COLO829 (cell line): Measurements from ENCODE around the gene MDM4.
"Not testable (repeated sequence)": the region's sequence is repeated elsewhere in the genome, so short reads cannot be mapped to it uniquely, and the experiment has no call there.

Experiments
- DNase-seq: peaks from one replicate; pipeline ENCODE4 v3.0.0; 2012; ENCODE audit warnings: low spot score

The MDM4 gene

DNA sequence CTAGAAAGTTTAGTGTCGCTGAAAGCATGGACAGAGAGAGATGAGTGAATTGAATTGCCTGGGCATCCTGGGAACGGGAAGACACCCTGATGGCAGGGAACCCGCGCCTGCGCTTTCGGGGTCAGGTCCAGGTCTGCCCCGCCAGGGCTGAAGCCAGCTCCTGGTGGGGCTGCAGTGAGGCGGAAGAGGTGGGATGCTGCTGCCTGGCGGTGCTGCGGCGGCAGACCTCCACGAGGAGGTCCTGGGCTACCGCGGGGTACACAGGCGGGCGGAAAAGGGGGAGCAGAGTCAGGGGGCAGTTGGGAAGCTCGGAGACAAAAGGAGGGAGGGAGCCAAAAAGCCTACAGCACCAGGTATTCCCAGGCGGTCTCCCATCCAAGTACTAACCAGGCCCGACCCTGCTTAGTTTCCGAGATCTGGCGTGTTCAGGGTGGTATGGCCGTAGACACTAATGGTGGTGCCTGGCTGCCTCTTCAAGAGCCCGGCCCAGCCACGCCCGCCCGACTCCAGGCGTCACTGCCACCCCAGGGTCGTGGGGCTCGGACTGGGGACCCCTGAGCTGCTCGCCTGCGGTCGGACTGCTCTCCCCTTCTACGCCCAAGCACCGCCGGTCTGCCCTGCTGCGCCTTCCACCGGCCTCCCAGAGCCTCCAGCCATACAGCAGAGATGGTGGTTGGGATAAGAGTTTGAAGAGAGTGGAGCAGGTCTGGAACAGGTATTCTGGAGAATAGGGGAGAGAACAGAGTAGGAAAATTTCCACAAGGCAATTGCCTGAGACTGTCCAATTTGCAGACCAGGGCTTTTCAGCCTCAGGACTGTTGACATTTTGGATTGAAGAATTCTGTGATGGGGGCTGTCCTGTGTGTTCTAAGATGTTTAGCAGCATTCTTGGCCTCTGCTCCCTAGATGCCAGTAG lies 46.1 kb downstream of the MDM4 start:
- no peak for DNase-seq

DNA sequence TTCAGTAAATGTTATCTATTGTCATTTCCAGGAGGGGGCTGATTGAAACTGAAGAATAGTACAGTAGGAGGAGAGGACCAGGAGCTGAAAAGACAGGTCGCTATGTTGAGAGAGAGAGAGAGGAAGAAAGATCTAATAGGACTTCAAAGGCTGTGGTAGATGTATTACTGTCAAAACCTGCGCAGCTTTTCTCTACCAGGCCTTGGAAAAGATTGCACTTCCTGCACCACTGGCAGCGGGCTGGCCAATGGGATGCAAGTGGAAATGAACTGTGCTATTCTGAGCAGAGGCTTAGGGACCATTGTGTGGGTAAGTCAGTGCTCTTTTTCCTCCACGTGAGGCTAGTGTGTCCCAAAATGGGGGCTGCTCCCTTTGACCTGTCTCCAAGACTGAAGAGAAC lies 47.1 kb downstream of the MDM4 start:
- DNase-seq, result no peak

DNA sequence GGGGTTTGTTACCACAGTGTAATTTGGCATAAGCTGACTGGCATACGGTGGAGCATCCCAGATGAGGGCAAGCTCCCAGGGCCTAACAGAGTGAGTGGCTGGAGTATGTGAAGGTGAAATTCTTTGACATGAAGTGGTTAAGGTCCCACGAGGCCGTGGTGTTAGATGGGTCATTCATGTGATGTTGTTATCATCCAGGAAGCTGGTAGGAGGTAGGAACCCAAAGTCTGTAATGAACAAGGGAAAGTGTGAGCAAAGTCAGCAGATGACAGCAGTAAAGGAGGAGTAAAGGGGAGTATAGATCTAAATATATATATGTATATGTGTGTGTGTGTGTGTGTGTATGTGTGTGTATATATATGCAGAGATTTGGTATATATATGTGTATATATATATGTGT lies 47.6 kb downstream of the MDM4 start:
- no peak for DNase-seq

DNA sequence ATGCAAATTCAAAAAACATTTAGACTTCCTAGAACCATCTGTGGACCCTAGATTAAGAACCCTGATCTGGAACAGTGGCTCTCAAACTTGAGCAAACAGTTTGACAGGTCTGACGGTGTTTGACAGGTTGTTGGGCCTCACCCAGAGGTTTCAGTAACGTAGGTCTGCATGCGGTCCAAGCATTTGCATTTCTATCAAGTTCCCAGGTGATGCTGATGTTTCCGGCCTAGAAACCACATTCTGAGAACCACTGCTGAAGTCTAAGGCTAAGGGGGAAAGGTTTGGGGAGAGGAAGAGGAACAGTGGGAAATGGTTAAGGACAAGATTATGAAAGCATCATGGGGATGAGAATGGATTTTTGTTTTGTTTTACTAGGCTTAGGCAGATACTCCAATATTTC lies 48.6 kb downstream of the MDM4 start:
- no peak for DNase-seq

DNA sequence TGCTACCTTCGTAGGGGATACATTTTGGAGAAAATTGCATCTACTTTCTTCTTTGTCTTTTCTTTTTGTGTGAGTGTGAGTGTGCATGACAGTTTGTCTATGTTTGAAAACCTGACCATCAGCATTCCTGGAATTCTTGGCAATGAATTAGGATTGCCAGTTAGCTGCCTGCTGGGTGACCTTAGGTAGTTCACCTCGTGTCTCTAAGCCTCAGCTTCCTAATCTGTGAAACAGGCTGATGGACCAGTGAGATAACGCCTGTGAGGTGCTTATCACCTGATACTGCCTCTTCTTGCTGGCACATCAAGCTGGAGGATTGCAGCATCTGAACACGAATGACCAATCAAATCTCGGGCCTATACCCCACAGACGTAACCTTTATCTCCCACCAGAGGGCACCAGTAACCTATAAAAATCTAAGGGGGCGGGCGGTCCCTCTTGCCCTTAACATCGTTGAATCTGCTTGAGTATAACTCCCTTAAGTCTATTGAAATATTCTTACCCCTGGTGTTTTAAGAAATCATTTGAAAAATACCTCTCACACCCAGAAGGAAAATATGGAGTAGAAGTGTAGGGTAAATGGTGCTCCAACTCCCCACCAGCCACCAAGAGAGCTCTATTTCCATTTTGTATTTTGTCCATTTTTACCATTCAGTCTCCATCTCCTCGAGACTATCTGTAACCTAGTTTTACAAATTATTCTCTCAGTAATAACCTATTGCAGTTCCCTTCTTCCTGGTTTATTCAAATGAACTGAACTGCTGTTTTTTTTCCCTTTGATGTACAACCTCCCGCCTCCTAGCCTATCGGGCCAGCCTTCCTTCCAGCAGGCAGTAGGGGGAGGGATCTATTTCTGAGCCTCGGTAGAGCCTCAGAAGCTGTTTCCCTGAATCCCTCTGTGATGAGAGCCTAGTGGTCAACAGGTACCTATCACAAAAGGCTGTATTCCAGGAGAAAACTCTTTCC lies 49.7 kb downstream of the MDM4 start:
- DNase-seq, result peak; percentile 93

DNA sequence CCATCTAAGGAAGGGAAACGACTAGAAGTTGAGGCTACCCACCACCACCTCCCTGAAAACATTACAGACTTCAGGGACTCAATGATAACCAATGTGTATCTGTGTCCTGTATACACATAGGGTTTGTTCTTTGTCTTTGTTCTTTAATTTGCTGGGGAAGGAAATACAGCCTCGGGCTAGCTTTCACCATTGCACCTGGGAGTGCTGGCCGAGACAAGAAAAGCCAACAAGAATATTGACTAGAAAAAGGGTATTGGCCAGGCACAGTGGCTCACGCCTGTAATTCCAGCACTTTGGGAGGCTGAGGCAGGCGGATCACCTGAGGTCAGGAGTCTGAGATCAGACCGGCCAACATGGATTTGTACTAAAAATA lies 50.4 kb downstream of the MDM4 start:
- no peak for DNase-seq

DNA sequence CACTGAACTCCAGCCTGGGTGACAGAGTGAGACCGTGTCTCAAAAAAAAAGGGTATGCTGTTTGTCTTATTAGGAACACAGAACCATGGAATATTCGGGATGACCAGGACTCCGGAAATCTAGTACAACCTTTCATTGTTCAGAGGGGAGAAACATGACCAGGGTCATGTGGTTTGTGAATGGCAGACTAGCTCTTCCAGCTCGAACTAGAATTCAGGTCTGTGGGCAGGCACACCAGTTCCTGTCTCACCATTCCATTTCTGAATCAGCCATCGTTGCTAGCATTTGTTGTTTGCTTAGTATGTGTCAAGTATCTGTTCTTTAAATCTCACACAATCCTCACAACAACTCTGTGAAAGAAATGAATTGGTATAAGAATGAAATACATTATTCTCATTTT lies 50.9 kb downstream of the MDM4 start:
- peak; percentile 66 for DNase-seq

DNA sequence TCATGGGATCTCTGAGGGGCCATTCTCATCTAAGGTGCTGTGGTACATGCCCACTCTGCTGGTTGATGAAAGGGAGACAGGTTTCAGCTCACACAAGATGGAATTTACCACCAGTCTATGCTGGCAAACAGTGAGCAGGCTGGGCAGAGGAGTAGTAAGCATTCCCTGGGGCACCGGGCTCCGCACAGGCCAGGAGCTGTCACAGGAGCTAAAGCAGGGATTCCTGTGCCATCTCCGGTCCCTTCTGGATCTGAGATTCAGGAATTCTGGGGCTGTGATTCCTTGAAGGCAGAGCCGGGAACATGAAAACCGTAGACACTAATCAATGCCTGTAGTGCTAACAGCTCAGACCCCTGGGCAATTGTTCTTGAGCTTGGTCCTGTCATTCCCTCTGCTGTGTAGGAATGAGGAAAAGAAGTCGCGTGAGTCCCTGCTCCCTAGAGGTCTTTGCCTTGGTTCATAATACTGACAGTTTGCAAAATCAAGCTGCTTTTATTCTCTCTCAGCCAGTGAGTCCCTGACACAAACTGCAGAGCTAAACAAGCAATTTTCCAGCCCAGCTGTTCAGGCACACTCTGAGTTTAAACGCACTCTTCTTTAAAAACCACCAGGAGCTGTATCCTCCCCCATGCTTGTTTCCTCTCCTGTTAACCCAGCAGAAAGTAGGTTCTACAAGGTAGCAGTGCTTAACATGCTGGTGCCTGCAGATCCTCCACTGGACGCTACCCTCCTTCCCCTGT lies 52.5 kb downstream of the MDM4 start:
- DNase-seq, result no peak

DNA sequence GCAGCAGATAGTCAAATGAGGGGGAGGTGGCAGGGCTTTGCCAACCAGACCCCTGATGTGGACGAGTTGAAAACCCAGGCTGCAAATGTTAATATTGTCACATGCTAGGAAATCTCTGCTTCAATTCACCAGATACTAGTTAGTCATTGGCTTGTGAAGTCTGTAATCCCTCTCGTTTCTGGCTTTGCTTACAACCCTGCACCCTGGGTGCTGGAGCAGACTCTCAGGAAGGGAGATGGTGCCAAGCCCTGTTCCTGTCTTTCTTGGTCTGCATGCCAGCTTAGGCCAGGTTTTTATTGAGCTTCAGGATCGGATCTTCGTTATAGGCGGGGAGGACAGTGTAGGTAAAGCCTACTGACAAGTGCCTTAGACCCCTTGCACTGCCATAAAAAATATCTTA lies 53.3 kb downstream of the MDM4 start:
- no peak for DNase-seq

DNA sequence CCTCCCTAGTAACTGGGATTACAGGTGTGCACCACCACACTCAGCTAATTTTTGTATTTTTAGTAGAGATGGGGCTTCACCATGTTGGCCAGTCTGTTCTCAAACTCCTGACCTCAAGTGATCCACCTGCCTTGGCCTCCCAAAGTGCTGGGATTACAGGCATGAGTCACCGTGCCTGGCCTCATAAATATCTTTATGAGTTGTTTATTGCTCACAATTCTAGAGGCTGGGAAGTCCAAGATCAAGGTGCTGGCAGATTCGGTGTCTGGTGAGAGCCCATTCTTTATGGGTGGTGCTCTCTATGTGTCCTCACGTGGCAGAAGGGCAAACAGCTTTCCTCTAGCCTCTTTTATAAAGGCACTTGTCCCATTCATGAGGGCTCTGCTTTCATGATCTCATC lies 53.8 kb downstream of the MDM4 start:
- DNase-seq, result not testable (repeated sequence)

DNA sequence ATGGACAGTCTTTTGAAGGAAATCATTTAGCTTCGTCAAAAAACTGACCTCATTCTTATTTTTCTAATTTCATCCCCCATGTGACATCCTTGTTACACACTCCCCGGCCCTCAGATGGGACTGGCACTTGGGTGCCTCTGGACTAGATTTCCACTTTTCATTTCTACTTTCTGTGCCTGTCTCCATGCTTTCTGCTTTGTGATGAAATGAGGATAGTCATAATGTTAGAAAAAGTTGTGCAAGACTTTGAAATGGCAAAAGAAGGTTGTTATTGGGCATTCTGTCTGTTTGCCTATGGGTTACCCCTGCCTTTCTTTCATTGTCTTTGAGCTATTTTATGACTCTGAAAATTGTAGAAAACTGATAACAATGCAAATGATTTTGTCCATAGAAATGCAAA lies 54.9 kb downstream of the MDM4 start:
- no peak for DNase-seq

DNA sequence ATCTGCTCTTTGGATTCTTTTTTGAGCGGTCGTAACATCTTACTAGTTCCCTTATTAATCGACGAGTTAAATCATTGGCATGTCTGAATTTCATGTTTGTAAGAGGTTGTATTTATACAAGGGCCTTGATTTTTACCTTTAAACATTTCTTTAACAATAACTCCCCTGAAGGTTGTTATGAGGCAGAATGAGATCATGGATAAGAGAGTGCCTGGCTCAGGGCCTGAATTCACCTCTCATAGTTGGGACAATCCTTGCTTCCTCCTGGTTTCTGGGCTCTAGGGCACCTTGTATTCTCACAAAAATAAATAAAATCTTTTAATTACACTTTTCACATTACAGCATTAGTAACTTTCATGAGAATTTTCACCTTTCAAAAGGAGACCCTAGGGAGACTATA lies 55.4 kb downstream of the MDM4 start:
- DNase-seq, result no peak

DNA sequence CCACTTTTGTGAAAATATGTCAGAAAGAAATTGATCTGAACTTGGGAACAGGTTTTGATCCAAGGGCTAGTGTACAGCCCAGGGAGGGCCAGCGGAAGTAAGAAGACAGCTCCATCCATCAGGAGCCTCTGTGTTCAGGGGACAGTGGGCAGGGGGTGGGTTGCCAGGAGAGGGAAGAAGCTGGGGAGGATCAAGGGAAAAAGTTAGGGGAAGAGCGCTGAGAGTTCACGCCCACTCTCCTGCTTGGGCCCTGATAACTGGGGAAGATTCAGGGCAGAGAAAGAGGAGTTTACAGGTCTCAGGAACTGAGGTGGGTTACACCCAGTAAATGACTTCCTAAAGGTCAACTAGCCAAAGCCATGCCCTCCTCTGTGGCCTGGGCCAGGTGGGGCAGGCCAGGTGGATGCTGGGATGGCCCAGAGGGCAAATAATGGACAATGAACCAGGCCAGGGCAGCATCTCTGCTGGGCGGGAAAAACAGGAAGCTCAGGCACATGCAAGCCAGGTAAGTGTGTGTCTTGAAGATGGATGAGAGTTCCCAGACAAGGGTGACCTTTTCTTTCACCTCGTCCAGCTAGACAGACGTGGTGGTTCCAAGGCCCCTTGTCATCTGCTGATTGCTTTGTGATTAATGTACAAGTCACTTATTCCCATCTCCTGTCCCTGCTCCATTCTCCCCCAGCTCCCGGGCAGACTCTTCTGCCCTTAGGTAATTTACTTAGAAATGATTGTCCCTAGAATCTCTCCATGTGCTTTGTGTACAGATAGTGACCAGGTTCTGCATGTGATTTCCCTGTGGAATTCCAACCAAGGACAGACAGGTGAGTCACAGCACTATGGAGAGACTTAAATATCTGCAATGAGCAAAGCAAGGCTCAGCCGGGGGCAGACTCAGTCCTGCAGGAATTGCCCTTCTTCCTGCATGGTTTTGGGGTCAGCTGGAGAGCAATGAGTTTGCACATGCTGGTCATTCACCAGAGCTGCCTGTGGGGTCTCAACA lies 57.0 kb downstream of the MDM4 start:
- no peak for DNase-seq

DNA sequence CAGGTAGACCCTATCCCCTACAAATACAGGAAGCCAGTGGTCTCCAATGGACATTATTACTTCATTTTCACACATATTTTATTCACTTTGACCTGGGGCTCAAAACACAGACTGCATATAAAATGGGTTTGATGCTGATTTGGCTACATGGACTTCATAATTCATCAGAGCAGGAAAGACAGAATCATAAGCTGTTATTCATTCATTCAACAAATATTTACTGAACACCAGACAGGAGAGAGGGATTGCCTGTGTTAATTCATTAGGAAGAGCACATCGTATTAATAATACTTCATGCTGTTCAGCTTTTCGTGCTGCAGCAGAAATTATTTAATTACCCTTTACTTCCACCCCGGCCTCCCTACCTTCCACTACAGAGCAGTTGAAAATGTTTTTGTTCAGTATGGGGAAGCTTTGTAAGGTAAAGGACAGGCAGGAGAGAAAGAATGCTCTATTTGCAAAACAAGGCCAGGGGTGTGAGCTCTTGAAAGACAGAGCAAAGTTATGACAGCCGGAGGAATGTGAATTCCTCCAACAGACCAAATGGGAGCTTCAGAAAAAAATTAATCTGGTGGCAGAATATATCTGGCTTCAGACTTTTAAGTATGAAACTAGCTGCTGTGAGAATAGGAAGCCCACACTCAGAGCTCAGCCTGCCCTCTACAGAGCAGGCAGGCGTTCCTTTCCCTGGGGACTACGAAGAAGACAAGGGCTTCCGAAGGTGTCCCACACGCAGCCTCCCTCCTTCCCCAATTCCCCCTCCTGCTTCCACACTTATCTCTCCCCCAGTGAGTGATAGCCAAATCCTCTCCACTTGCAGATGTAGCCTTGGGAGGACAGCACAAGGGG lies 58.0 kb downstream of the MDM4 start:
- no peak for DNase-seq

DNA sequence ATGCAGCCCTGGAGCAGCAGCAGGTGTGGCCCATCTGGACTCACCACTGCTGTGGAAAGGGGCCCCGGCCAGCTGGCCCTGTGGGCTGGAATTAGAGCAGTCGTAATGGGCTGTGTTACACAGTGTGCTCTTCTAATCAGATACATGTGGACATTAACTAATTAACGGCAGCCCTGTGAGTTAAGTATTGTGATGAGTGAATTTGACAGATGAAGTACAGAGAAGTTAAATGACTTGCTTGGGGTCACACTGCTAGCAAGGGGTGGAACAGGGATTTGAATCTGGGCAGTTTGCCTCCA lies 58.6 kb downstream of the MDM4 start:
- DNase-seq, result no peak

DNA sequence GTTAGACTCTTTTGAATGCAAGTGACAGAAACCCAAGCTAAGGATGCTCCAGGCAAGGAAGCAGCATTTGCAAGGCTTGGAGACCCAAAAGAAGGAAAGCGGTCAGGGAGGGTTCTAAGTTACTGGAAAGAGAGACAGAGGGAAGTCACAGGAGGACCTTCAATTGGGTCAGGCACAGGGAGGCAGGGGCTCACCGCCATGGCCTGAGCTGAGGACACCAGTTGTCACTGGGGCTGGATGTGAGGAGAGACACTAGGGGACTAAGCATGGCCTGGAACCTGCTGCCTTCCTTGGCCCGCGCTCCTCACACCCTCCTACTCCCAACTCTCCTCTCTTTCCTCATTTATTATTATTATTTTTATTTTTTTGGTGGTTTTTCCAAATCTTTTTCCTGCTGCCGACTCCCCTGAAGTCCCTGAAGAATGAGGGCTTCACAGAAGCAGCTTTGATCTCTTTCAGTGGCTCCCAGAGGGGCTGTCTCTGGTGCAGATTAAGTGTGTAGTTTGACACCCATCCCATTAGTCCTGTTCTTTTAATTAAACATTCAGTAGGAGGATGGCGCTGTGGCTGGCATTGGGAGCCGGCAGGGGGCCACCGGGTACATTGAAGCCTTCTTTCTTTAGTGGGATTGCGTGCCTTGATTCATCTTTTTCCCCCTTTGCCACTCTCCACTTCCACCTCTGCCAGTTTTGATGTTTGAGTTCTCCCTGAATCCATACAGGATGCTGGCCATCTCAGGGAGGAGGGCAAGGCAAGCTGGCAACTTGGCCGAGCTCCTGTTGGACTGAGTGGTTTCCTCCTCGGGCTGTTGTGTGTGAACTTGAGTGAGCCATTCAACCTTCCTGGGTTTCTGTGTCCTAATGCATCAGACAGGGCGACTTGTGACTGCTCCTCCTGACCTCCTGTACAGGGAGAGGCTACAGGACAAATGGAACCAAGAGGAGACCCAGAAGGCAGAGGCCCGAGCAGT lies 59.3 kb downstream of the MDM4 start:
- DNase-seq, result no peak

DNA sequence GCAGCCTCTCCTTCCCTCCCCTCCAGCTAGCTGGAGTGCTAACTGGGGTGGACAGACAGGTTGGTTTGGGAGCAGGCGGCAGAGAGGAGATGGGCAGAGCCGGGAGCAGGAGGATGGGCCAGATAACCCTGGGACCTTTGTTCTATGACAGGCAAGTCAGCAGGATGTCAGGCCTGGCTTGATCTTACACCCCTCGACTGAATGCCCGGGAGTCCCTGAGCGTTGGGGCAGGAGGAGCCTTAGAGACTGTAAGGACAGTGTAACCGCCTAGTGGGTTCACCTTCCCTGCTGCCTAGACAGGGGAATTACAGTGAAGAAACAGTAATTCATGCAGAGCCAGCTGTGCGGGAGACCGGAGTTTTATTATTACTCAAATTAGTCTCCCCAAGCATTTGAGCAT lies 60.2 kb downstream of the MDM4 start:
- DNase-seq, result no peak

DNA sequence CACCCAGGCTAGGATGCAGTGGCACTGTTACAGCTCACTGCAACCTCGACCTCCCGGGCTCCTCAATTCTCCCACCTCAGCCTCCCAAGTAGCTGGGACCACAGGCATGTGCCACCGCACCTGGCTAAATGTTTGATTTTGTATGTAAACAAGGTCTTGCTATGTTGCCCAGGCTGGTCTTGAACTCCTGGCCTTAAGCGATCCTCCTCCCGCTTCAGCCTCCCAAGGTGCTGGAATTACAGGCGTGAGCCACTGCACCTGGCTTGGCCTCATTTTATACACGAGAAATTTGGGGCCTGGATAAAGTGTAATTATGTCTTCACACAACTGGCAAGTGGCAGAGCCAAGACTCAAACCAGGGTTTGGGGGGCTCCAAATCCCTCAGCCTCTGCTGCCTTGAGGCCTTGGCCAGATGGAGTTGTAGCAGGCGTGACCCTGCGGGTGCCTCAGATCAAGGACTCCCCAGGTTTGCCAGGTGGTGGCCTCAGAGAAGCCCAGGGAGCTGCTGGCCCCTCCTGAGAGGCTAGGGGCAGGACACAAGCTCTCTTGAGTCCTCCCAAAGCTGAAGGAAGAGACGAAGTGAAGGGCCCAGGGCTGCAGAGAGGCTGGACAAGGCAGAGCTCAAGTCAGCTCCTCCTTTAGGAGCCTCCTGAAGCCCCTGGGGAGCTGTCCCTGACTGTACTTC lies 61.7 kb downstream of the MDM4 start:
- DNase-seq, result no peak
